CD1c-positive myeloid dendritic cell (primary cell): Measurements from ENCODE around the gene CACNA1C.

Experiments
- DNase-seq: peaks from one replicate; pipeline ENCODE4 v3.0.0-alpha.2; 2016; ENCODE audit errors: extremely low spot score

The CACNA1C gene

DNA sequence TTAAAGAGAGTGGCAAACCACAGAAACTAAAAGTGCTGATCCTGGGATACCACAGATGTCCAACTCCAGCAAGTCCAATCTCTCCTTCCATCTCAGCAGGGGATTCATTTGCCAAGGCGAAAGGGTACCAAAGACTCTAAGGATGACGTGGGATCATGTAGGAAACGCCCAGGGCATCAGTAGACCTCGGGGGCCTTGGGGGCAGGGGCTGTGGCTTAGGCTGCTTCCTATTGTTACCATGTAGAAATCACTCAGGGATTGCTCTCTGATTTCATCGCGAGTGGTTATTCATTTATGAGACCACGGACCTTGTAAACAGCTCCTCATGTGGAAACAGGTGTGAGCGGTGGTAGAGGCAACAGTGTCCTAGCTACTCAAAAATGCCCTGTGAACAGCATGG is 592.7 kb downstream of the CACNA1C start:
- DNase-seq: no peak

DNA sequence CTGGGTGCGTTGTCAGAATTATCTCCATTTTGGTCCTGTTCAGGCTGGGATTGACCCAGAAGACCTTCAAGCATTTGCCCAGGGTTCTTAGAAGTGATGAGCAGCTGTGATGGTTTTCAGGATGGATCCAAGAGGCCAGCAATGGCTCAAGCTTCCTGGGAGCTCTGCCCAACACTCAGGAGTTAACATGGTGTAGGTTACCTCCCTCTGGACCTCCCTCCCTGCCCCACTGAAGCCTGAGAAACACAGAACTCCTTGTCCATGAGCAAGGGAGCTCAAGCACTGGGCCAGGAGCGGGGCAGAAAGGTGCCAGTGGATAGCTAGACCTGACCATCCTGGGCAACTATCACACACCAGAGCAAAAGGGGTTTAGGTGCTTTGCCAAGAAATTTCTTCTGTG is 593.6 kb downstream of the CACNA1C start:
- no peak for DNase-seq

DNA sequence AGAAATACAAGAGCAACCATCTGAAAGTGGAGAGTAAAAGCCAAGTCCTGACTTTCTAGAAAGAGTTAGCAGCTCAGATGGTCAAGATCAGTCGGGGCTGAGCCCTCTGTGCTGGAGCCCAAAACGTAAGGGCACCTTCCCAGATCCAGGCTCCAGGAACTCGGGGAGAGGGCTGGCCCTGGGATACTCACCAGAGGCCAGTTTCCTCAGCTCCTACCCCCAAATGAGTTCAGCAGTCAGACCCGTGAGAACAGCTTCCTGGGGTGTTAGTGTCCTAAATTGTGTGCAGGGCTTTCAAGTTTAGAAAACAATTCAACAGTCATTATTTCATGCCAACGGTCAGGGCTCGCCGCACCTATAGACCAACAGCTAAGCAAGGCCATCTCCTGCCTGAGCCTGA is 594.4 kb downstream of the CACNA1C start:
- no peak for DNase-seq

DNA sequence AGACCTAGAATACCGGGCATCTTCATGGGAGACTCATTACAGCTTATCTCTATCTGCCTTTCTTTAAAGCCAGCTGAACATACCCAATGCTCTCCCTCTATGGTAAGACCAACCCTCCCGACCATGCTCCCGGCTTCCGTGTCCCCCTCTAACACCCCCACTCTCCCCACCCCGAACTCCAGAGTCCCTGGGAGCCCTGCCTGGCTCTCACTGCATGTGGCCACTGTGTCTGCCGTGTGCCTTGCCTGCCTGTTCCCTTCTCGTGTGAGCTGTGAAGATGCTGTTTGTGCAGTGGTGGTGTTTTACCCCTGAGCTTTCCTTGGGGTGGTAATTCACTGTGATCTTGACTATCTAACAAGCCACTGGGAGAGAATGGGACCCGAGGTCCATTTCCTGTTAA is 595.6 kb downstream of the CACNA1C start:
- DNase-seq: no peak

DNA sequence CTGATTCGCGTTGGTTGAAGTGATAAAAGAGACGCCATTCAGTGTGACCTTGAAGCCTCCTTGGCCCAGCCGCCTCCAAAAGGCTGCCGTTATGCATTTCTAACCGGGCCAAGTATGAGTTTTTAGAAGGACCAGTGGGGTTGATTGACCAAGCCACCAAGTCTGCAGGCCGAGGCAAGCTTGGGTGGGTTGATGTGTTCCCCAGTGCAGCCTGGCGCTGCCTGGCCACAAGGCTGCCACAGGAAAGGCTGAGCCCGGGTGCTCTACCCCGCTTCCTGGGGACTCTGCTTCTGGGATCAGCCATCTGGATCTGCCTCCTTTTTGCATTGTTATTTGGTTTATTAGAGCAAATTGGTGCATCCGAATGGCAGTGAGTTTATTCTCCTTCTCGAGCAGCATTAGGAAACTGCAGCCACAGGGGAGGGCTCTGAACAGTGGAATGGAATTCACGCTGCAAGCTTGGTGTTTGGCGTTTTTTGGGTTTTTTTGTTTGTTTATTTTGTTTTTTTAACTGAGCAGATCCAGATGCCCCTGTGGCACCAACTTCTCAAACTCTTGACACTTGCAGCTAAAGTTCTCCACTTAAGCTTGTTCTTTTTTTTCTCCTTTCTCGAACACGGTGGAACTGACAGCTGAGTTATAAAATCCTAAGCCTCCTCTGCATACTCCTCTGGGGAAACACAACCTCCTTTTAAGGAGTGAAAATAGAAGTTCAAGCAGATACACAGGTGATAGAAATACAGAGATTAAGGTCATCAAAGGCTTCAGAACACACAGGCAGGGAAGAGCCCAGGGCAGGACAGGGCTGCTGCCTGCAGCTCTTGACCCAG is 596.6 kb downstream of the CACNA1C start:
- no peak for DNase-seq

DNA sequence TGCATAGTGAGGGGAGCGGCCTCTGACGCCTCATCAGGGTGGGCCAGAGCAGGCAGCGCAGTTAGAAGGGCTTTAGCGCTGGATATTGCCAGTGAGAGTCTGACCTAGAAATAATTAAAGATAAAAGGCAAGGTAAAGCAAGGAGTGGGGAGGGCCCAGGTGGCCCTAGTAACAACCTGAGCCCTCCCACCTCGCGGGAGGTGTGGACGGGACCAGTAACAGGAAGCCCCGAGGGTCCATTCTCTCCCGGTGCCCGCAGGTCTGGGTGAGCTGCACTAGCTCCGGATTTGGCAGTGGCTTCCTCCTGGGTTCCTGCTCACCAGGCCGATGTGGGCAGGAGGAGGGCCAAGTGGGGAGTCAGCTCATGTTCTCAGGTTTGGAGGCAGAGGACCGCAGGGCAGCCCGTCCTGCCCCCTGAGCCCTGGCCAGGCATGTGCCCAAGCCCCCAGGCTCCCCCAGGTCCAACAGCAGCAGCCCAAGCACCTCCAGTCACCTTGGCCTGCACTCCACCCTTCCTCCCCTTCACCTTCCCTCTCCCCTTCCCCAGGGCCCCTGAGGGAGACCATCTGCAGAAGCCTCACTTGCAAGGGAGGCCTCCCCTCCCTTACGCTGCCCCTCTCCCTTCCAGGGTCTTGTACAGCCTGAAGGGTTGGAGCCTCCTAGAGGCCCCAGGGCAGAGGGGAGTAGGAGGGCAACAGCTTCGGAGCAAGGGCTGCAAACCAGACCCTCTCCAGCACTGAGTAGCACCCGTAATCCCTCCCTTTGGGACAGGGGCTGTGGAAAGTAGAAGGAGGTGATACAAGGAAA is 597.7 kb downstream of the CACNA1C start:
- no peak for DNase-seq

DNA sequence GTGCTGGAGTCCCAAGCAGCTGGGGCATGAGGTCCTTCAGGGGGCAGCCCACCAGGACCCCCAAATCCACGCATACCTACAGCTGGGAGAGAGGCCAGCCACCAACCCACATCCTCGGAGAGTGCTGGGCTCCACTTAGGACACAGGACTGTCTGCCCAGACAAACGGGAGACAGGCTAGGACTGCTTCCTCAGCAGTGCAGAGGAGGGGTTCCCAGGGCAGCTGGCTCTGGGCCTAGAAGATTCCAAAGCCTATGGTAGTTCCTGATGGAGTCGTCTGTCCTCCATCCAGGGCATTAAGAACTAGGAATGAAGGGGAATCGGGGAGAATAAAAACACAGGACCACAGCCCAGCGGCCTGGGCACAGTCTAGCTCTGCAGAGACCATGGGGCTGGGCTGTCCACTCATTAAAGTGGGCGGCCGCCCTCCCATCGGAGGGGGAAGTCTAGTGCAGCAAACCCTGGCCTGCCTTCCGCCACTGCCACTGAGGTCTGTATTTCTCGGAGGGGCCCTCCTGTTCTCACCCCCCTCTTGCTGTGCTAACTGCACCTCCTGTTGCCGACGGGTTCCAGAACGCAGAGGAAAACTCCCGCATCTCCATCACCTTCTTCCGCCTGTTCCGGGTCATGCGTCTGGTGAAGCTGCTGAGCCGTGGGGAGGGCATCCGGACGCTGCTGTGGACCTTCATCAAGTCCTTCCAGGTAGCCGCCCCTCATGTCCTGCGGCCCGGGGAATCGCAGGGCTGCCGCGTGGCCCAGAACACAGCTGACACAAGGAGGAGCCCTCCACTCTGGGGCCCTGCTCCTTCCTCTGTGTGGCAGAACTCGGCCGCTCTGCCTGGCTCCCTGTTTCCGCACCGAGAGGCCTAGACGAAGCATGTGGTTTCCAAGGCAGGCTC is 598.5 kb downstream of the CACNA1C start:
- DNase-seq: no peak

DNA sequence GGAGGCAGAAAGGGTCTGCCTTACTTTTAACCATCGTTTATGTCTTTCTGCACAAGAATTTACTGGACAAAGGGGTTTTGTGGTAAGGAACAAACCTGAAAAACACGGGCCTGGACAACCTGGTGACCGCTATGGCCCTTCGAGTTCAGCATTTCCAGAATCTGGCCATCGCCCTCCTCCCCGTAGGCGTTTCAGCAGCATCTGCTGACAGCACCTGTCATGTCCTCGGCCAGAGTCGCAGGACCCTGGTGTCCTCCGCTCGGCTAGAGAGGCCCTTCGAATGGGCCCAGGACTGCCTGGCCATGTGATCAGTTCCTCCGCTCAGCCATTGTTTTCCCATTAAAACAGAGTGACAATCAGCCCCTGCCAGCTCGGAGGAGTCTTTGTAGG is 599.2 kb downstream of the CACNA1C start:
- no peak for DNase-seq

DNA sequence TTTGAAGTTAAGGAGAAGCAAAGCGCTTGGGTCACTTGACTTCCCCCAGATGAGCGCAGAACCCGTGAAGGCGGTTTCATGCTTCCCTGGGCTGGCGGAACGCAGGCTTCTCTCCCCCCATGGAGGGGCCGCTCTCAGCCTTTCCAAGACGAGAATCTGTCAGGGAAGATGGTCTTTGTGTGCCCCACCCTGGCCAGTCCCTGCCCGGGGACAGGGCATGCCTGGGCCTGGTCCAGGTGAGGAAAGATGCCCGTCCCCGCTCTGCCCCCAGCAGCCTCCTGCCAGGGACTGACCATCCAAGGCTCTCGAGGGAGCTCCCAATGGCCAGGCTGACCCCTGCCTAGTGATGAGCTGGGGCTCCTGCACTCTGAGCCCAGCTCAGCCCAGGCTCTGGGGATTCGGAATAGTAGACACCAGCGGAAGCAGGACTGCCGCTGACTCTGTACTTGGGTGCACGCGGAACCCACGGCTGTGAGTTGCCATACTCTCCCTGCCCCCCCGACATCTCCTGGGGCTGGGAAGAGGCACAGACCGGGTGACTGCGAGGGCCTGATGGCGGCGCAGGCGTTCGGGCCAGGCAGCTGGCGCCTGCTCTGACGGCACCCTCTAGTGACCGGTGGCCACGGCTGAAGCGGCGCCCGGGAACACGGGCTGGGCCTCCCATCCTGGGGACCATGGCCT is 599.8 kb downstream of the CACNA1C start:
- DNase-seq: no peak

DNA sequence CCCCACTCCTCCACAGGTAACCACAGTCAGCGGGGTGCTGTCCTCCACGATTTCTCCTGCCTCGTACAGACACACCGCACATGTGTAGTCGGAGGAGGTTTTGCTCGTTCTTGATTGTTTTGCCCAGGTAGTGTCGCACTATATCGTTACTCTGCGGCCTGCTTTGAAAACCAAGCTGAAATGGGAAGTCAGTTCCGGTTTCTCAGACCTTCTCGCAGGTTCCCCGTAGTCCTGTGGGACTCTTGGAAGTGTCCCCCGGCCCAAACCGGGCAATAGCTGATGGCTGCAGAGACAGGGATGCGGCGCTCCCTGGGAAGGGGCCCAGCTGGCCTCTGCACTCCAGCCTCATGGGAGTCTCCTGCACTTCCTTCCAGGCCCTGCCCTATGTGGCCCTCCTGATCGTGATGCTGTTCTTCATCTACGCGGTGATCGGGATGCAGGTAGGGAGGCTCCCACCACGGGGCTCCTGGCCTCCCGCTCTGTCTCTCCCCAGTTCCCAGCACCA is 600.7 kb downstream of the CACNA1C start:
- DNase-seq: no peak

DNA sequence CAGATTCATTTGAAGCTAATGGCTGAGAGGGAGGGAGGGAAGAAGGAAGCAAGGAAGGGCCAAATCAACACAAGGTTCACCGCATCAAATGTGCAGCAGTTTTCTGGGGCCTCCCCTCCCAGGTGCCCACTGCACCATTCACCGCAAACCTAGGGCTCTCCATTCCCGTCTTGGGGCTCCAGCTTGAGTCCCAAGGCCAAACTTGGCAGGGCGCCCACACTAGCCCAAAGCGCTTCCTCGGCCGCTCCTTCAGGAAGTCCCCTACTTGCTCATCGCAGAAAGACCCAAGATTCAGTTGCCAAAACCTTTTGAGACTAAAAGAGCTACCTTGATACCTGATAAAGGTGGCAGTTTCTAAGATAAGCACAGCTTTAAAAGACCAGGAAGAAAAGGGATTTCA is 601.5 kb downstream of the CACNA1C start:
- no peak for DNase-seq

DNA sequence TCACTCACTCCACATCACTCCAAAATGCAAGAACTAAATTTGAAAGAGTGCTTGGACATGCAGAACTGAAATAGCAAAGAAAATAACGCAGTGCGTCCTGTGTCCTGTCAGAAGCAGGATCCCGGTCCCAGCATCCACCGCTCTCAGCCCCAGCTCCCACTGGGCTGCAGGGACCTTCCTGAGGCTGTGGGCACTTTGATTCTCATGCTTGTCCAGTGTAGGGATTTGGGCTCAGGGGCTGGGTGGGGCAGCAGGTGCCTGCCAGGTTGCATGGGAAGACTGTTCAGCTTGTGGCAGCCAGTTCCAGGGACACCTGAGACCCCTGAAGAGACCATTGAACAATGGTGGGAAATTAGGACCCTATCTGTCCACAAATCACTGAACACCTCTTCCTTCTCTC is 602.0 kb downstream of the CACNA1C start:
- DNase-seq: no peak

DNA sequence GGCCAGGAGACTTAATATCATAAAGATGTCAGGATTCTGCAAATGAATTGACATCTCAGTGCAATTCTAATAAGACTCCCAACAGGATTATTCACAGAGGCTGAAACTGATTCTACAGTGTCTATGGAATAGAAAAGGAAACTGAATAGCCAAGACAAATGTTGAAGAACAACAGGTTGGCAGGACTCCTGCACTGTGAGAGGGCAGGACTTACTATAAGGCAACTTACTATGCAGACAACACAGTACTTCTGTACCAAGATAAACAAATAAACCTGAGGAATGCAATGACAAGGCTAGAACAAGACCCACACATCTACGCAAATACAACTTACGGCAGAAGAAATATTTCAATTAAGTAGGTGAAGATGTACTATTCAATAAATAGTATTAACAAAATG is 609.7 kb downstream of the CACNA1C start:
- no peak for DNase-seq

DNA sequence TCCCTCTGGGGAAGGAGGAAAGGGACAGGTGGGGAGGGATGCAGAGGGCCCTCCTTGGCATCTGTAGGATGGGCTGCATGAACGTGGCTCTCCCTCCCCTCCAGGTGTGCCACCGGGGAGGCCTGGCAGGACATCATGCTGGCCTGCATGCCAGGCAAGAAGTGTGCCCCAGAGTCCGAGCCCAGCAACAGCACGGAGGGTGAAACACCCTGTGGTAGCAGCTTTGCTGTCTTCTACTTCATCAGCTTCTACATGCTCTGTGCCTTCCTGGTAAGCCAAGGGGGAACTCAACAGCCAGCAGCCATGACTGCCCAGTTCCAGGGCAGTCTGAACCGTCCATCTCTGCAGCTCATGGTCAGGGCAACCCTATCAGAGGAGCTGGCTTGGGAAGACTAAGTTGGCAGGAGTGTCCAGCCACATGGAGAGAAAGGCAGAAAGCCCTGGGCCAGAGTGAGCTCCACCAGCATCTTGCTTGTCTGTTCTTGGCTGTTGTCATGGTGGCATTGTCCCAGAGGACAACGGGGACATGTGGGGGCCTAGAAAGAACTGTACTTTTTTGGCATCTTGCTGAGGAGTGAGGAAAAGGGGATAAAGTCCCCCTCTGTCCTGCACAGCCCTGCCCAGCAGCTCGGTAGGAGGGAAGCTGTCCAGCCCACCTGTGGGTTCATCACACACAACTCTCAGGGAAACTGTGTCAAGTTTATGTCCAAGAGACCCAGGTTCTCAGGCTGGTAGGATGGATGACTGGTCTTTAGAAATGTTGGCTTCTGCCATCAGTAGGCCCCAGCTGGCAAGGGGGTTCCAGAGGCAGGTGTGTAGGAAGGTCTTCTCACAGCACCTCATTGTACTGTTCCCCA is 612.2 kb downstream of the CACNA1C start:
- DNase-seq: no peak

DNA sequence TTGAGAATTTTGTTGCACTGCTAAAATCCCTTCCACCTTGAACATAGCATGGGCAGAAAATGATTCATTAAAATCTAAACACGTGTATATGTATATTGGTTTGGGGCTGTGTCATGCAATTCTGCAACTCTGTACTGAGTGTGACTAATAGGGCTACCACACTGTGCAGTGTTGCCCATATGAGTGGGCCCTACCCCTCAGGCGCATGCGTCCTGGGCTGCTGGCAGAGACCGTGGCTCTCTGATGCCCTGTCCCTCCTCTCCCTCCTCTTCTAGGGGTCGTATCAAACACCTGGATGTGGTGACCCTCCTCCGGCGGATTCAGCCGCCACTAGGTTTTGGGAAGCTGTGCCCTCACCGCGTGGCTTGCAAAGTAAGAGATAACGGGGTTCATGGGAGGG is 613.6 kb downstream of the CACNA1C start:
- DNase-seq: no peak

DNA sequence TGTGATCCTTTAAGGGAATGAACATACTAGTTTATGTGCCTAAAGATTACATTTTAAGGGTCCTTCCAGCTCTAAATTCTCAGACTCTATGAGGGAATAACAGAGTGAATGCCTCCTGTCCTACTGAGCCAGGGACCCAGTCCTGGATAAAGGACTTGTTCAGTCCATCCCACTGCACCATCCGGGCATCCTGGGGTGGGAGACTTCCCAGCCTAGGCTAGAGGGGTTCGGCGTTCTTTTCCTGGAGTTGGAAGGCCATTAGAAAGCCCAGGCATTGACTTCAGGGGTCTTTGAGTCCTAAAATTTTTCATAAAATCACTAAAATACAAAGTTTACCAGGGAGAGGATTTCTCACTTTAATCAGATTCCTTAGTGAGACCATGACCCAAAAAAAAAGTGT is 614.1 kb downstream of the CACNA1C start:
- DNase-seq: no peak

DNA sequence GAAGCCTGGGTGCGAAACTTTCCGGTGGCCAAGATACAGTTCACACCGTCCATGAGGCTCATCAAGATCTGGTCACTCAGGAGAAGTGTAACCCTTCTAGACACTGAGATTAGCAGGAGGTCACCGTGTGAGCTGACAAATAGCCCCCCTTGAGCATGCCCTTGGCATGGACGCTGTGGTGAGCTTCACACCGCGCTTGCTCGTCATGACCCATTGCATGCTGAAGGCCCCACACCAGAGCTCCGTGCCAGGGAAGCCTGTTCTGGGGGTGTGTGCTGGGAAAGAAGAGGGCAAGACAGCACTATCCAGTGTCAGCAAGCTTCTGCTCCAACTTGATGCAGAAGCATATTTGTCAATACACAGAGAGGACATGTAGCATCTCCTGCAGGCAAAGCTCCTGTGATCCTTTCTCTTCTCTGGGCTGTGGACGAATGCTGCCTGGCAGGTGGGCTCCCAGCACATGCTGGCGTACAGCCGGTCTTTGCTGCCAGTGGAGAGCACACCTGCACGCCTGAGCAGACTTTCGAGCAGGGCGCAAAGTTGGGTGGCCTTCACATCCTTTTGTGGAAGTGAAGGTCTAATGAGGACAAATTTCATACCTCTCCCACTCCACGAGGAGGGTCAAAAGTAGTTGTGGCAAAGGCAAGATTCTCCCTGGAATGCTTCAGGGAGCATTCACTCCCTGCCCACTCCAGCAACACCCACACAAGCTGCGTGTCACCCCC is 615.1 kb downstream of the CACNA1C start:
- no peak for DNase-seq

DNA sequence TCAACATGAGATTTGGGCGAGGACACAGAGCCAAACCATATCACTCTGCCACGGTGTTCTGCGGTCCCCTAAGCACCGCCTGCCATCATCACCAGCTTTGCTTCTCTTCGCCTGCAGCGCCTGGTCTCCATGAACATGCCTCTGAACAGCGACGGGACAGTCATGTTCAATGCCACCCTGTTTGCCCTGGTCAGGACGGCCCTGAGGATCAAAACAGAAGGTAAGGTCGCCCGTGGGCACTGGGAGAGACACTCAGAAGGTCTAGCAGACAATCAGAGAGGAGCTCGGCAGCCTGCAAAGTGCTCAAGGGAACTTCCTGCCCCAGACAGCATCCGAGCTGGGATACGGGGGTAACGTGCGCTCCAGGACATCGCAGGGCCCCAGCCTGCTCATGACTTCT is 616.0 kb downstream of the CACNA1C start:
- DNase-seq: no peak

DNA sequence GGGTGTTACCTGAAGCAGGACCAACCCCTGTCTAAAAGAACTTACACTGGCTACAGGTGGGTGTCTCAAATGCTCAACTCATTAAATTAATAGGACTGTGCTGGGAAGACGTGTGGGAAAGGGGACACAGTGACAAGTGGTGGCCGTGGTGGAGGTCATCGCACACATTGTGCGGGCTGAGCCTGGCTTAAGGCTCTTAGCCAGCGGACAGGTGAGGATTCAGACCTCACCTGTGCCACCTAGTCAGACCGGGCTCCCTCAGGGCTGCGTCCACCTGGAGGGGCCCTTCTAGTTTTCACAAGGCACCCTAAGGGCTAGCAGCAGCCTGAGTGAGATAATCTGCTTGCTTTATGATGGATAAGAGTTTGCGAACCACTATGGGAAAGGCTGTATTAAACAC is 616.8 kb downstream of the CACNA1C start:
- DNase-seq: no peak

DNA sequence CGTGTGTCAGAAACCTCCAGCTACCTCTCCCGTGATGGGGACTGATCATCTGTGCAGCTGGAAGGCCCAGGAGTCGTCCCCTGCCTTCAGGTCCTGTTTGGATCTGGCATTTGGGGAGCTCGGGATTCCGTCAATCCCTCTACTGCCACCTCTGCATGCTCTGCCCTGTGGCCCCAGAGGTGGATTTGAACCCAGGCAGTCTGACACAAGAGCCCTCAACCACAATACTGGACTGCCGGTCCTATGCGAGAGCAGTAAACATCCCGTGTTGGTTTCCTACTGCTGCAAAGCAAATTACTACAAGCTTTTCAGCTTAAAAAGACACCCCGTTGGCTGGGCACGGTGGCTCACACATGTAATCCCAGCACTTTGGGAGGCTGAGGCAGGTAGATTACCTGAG is 620.1 kb downstream of the CACNA1C start:
- DNase-seq: no peak
